Thymus (tissue), 2 donors: ENCODE measurements around the gene CUL7. TPM values are rescaled to one million over a fixed set of nuclear protein-coding genes. Genes with fewer than 3 reads are reported as not detected.

Source experiments
- polyA plus RNA-seq: library from polyadenylated mRNA; stranded (reverse); fragments of 200-250 nt; gene quantifications from one replicate; pipeline ENCODE4 v1.2.3, GENCODE V29; 2013
- total RNA-seq: library from RNA; stranded (reverse); fragments of 120-200 nt; gene quantifications from one replicate; pipeline ENCODE4 v1.2.4, GENCODE V29; 2013
- donor health status: healthy.

Gene CUL7
- total and polyA plus RNA-seq, 2 donors, result 5.5 to 9.4 TPM

Other genes with a start within 250 kb of the CUL7 start
- 77.1 TPM for gene RPL7L1, start 174.2 kb downstream of the CUL7 start, total RNA-seq
- gene RPL7L1, start 174.2 kb downstream of the CUL7 start, polyA plus RNA-seq, result 59.5 TPM
- 145 TPM for gene PTCRA, start 137.8 kb downstream of the CUL7 start, total RNA-seq
- gene PTCRA, start 137.8 kb downstream of the CUL7 start, polyA plus RNA-seq, result 13.4 TPM
- 62.6 TPM for gene CNPY3, start 124.4 kb downstream of the CUL7 start, total RNA-seq
- gene CNPY3, start 124.4 kb downstream of the CUL7 start, polyA plus RNA-seq, result 59.3 TPM
- gene GNMT, start 93.1 kb downstream of the CUL7 start, total RNA-seq, result 3.0 TPM
- 2.6 TPM for gene GNMT, start 93.1 kb downstream of the CUL7 start, polyA plus RNA-seq
- gene PEX6, start 74.7 kb downstream of the CUL7 start, total RNA-seq, result 14.6 TPM
- 16.6 TPM for gene PEX6, start 74.7 kb downstream of the CUL7 start, polyA plus RNA-seq
- gene PPP2R5D, start 69.3 kb downstream of the CUL7 start, total RNA-seq, result 45.8 TPM
- 25.0 TPM for gene PPP2R5D, start 69.3 kb downstream of the CUL7 start, polyA plus RNA-seq
- 101 TPM for gene MEA1, start 39.9 kb downstream of the CUL7 start, total RNA-seq
- gene MEA1, start 39.9 kb downstream of the CUL7 start, polyA plus RNA-seq, result 72.3 TPM
- gene KLHDC3, start 39.6 kb downstream of the CUL7 start, total RNA-seq, result 73.8 TPM
- gene KLHDC3, start 39.6 kb downstream of the CUL7 start, polyA plus RNA-seq, result 87.0 TPM
- gene RRP36, start 32.2 kb downstream of the CUL7 start, total RNA-seq, result 64.6 TPM
- gene RRP36, start 32.2 kb downstream of the CUL7 start, polyA plus RNA-seq, result 50.1 TPM
- 28.0 TPM for gene MRPL2, start 5.6 kb upstream of the CUL7 start, total RNA-seq
- gene MRPL2, start 5.6 kb upstream of the CUL7 start, polyA plus RNA-seq, result 49.9 TPM
- gene KLC4, start 5.8 kb upstream of the CUL7 start, total RNA-seq, result 20.3 TPM
- 27.1 TPM for gene KLC4, start 5.8 kb upstream of the CUL7 start, polyA plus RNA-seq
- 48.1 TPM for gene PTK7, start 22.5 kb upstream of the CUL7 start, total RNA-seq
- gene PTK7, start 22.5 kb upstream of the CUL7 start, polyA plus RNA-seq, result 101 TPM
- gene SRF, start 117.4 kb upstream of the CUL7 start, total RNA-seq, result 18.1 TPM
- 25.5 TPM for gene SRF, start 117.4 kb upstream of the CUL7 start, polyA plus RNA-seq
- gene CUL9, start 128.3 kb upstream of the CUL7 start, total RNA-seq, result 25.3 TPM
- 119 TPM for gene CUL9, start 128.3 kb upstream of the CUL7 start, polyA plus RNA-seq
- 58.9 TPM for gene DNPH1, start 175.6 kb upstream of the CUL7 start, total RNA-seq
- gene DNPH1, start 175.6 kb upstream of the CUL7 start, polyA plus RNA-seq, result 46.7 TPM
- gene TTBK1, start 189.6 kb upstream of the CUL7 start, total RNA-seq, result 0.05 TPM
- gene TTBK1, start 189.6 kb upstream of the CUL7 start, polyA plus RNA-seq, result 0.09 TPM
- 0.09 TPM for gene SLC22A7, start 244.4 kb upstream of the CUL7 start, total RNA-seq
- gene SLC22A7, start 244.4 kb upstream of the CUL7 start, polyA plus RNA-seq, result 0.16 TPM